OCI-LY3 (cell line): ENCODE results near the gene TEX50.
"Not testable (repeated sequence)": the region's sequence is repeated elsewhere in the genome, so short reads cannot be mapped to it uniquely, and the experiment has no call there.

Experiments
- EZH2phosphoT487 ChIP-seq: fragments of 200-600 bp; shearing (Covaris generic); IDR thresholded peaks from 2 replicates; pipeline ENCODE4 v1.6.1; 2018; ENCODE audit warnings: antibody characterized with exemption, mixed run types, low read depth
- TF ChIP-seq, protein P1 (sequence below): fragments of 200-600, 300-600 bp; sonication (generic); IDR thresholded peaks from 2 replicates; pipeline ENCODE4 v1.5.1; 2014; ENCODE audit warnings: antibody characterized with exemption, low read length, low read depth

DNA sequence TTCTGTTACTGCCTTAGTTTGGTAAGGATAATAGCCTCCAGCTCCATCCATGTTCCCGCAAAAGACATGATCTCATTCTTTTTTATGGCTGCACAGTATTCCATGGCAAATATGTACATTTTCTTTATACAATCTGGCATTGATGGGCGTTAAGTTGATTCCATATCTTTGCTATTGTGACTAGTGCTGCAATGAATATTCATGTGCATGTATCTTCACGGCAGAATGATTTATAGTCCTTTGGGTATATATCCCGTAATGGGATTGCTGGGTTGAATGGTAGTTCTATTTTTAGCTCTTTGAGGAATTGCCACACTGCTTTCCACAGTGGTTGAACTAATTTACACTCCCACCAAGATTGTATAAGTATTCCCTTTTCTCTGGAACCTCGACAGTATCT lies 44.0 kb upstream of the TEX50 start:
- TF ChIP-seq, protein P1, sequence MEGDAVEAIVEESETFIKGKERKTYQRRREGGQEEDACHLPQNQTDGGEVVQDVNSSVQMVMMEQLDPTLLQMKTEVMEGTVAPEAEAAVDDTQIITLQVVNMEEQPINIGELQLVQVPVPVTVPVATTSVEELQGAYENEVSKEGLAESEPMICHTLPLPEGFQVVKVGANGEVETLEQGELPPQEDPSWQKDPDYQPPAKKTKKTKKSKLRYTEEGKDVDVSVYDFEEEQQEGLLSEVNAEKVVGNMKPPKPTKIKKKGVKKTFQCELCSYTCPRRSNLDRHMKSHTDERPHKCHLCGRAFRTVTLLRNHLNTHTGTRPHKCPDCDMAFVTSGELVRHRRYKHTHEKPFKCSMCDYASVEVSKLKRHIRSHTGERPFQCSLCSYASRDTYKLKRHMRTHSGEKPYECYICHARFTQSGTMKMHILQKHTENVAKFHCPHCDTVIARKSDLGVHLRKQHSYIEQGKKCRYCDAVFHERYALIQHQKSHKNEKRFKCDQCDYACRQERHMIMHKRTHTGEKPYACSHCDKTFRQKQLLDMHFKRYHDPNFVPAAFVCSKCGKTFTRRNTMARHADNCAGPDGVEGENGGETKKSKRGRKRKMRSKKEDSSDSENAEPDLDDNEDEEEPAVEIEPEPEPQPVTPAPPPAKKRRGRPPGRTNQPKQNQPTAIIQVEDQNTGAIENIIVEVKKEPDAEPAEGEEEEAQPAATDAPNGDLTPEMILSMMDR = not testable (repeated sequence)
- TF ChIP-seq EZH2phosphoT487 = not testable (repeated sequence)
